GM23338 (cell line): Measurements from ENCODE around the gene SEC23IP. TPM values are rescaled to one million over a fixed set of nuclear protein-coding genes. Genes with fewer than 3 reads are reported as not detected.

ENCODE experiments used
- ATAC-seq: fragments of 200-7000 bp; cut with Tn5 transposase; 3 replicates; pipeline ENCODE4 v1.9.1; 2020
- DNase-seq: peaks from one replicate; pipeline ENCODE4 v3.0.0-alpha.2; 2015; ENCODE audit warnings: low spot score
- H2AFZ ChIP-seq: fragments of 200-600 bp; sonication (generic); 2 replicates; pipeline ENCODE4 v1.8.0; 2016; ENCODE audit warnings: antibody characterized with exemption, mild to moderate bottlenecking, moderate library complexity
- H3F3A ChIP-seq: fragments of 200-600 bp; sonication (generic); replicated peaks from 2 replicates; pipeline ENCODE4 v1.8.0; 2017; ENCODE audit warnings: antibody characterized with exemption, mixed run types, low read depth
- H3K27ac ChIP-seq: fragments of 200-600 bp; sonication (generic); 2 replicates; pipeline ENCODE4 v1.6.1; 2016; ENCODE audit warnings: low read depth
- H3K27me3 ChIP-seq: fragments of 200-600 bp; sonication (generic); 2 replicates; pipeline ENCODE4 v1.8.0; 2016; ENCODE audit warnings: mild to moderate bottlenecking, mixed run types, moderate library complexity; ENCODE audit not compliant: insufficient read depth
- H3K36me3 ChIP-seq: fragments of 200-600 bp; sonication (generic); 2 replicates; pipeline ENCODE4 v1.8.0; 2016; ENCODE audit warnings: mild to moderate bottlenecking; ENCODE audit not compliant: insufficient read depth
- H3K4me1 ChIP-seq: fragments of 200-600 bp; sonication (generic); 2 replicates; pipeline ENCODE4 v1.8.0; 2016; ENCODE audit warnings: mild to moderate bottlenecking, moderate library complexity; ENCODE audit not compliant: insufficient read depth
- H3K4me2 ChIP-seq: fragments of 200-600 bp; sonication (generic); 2 replicates; pipeline ENCODE4 v1.7.1; 2017; ENCODE audit warnings: mixed run types
- H3K4me3 ChIP-seq: fragments of 200-600 bp; sonication (generic); 2 replicates; pipeline ENCODE4 v1.6.1; 2016; ENCODE audit warnings: mixed run types
- H3K79me2 ChIP-seq: fragments of 200-600 bp; sonication (generic); replicated peaks from 2 replicates; pipeline ENCODE4 v1.8.0; 2017; ENCODE audit warnings: mild to moderate bottlenecking; ENCODE audit not compliant: insufficient read depth
- H3K9me2 ChIP-seq: fragments of 200-600 bp; sonication (generic); 2 replicates; pipeline ENCODE4 v1.8.0; 2017; ENCODE audit not compliant: insufficient read depth
- H4K20me1 ChIP-seq: fragments of 200-600 bp; sonication (generic); replicated peaks from 2 replicates; pipeline ENCODE4 v1.8.0; 2017; ENCODE audit warnings: mild to moderate bottlenecking; ENCODE audit not compliant: insufficient read depth
- H3K27ac Mint-ChIP-seq: 2 replicates; pipeline ENCODE4 v1.8.0; 2020; ENCODE audit warnings: inconsistent platforms, mild to moderate bottlenecking, moderate library complexity, mixed read lengths
- H3K27me3 Mint-ChIP-seq: 3 replicates; pipeline ENCODE4 v1.8.0; 2022; ENCODE audit warnings: low read depth, mild to moderate bottlenecking, moderate library complexity, mixed read lengths, inconsistent platforms; ENCODE audit not compliant: insufficient read depth, poor library complexity
- H3K36me3 Mint-ChIP-seq: 3 replicates; pipeline ENCODE4 v1.8.0; 2021; ENCODE audit warnings: low read depth, mild to moderate bottlenecking, inconsistent platforms, moderate library complexity, mixed read lengths
- H3K4me1 Mint-ChIP-seq: 3 replicates; pipeline ENCODE4 v1.8.0; 2020; ENCODE audit warnings: mild to moderate bottlenecking, inconsistent platforms, mixed read lengths
- H3K4me3 Mint-ChIP-seq: 3 replicates; pipeline ENCODE4 v1.8.0; 2021; ENCODE audit warnings: moderate library complexity, mild to moderate bottlenecking, inconsistent platforms, mixed read lengths
- H3K9me3 Mint-ChIP-seq: 3 replicates; pipeline ENCODE4 v1.8.0; 2020; ENCODE audit warnings: moderate library complexity, mild to moderate bottlenecking, inconsistent platforms, mixed read lengths
- CREB1 ChIP-seq: fragments of 250-450 bp; sonication (Bioruptor Pico); IDR thresholded peaks from 2 replicates; pipeline ENCODE4 v1.5.0; 2020; ENCODE audit warnings: low read depth, mild to moderate bottlenecking, moderate library complexity
- EZH2 ChIP-seq: fragments of 200-600 bp; sonication (generic); IDR thresholded peaks from one replicate; pipeline ENCODE4 v1.8.0; 2017; ENCODE audit warnings: antibody characterized with exemption, mild to moderate bottlenecking, low read depth; ENCODE audit not compliant: unreplicated experiment
- EZH2phosphoT487 ChIP-seq: fragments of 200-600 bp; sonication (generic); IDR thresholded peaks from one replicate; pipeline ENCODE4 v1.8.1; 2018; ENCODE audit warnings: antibody characterized with exemption; ENCODE audit not compliant: unreplicated experiment
- JUNB ChIP-seq: IDR thresholded peaks from one replicate; pipeline ENCODE4 v1.6.1; 2016; ENCODE audit warnings: antibody characterized with exemption; ENCODE audit not compliant: unreplicated experiment
- NANOG ChIP-seq: IDR thresholded peaks from 2 replicates; pipeline ENCODE4 v1.6.1; 2016; ENCODE audit warnings: antibody characterized with exemption, borderline replicate concordance
- POLR2AphosphoS5 ChIP-seq: IDR thresholded peaks from 2 replicates; pipeline ENCODE4 v1.6.1; 2016; ENCODE audit warnings: antibody characterized with exemption, low read depth
- STAT1 ChIP-seq: IDR thresholded peaks from one replicate; pipeline ENCODE4 v1.6.1; 2016; ENCODE audit warnings: antibody characterized with exemption; ENCODE audit not compliant: unreplicated experiment
- ZNF114 ChIP-seq: fragments of 250-450 bp; sonication (Bioruptor Pico); IDR thresholded peaks from 2 replicates; pipeline ENCODE4 v1.5.0; 2020; ENCODE audit warnings: mild to moderate bottlenecking, moderate library complexity
- ZNF331 ChIP-seq: fragments of 250-450 bp; sonication (Bioruptor Pico); IDR thresholded peaks from 2 replicates; pipeline ENCODE4 v1.5.0; 2020; ENCODE audit warnings: low read depth, mild to moderate bottlenecking, moderate library complexity
- polyA plus RNA-seq: library from polyadenylated mRNA; unstranded; fragments of >200 nt; fragmentation: Nextera tagmentation; extraction: Ambion mirVana; gene quantifications from 2 replicates; pipeline ENCODE4 v1.2.1, GENCODE V29; 2016
- total RNA-seq: library from RNA; depleted of rRNA; stranded (reverse); fragments of >200 nt; shearing (Covaris generic); gene quantifications from 2 replicates; pipeline ENCODE4 v1.2.3, GENCODE V29; 2014
- TF ChIP-seq, protein P1 (sequence below): IDR thresholded peaks from one replicate; pipeline ENCODE4 v1.6.1; 2018; ENCODE audit warnings: antibody characterized with exemption; ENCODE audit not compliant: unreplicated experiment
- TF ChIP-seq, protein P2 (sequence below), 2 experiments: fragments of 200-600 bp in 1 of 2; sonication (generic) in 1 of 2; conservative IDR thresholded peaks; 2 replicates each; pipeline versions ENCODE4 v1.5.1 to v1.6.1; 2016 to 2017; ENCODE audit warnings: antibody characterized with exemption in 2 of 2, low read depth in 2 of 2, mild to moderate bottlenecking in 2 of 2, moderate library complexity in 1 of 2
- TF ChIP-seq, protein P3 (sequence below): IDR thresholded peaks from 2 replicates; pipeline ENCODE4 v1.6.1; 2016; ENCODE audit warnings: antibody characterized with exemption
- TF ChIP-seq, protein P4 (sequence below): fragments of 250-450 bp; sonication (Bioruptor Pico); IDR thresholded peaks from 2 replicates; pipeline ENCODE4 v1.5.0; 2020; ENCODE audit warnings: mild to moderate bottlenecking, moderate library complexity

SEC23IP gene
- total and polyA plus RNA-seq, 2 experiments from 2014 or later, result 35.2 to 35.6 TPM

DNA sequence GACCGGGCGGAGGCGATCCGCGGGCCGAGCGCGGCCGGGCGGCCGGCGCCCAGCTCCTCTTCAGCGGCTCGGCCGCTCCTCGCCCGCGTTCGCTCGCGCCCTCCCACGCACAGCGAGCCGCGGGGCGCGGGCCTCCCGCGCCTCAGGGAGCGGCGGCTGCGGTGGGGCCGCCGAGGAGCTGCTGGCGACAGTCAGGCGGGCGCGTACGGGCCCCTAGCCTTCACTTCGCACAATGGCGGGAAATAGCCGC lies 20.0 kb upstream of the SEC23IP start, which contains the start of gene MCMBP (continued):
- TF ChIP-seq, protein P1, sequence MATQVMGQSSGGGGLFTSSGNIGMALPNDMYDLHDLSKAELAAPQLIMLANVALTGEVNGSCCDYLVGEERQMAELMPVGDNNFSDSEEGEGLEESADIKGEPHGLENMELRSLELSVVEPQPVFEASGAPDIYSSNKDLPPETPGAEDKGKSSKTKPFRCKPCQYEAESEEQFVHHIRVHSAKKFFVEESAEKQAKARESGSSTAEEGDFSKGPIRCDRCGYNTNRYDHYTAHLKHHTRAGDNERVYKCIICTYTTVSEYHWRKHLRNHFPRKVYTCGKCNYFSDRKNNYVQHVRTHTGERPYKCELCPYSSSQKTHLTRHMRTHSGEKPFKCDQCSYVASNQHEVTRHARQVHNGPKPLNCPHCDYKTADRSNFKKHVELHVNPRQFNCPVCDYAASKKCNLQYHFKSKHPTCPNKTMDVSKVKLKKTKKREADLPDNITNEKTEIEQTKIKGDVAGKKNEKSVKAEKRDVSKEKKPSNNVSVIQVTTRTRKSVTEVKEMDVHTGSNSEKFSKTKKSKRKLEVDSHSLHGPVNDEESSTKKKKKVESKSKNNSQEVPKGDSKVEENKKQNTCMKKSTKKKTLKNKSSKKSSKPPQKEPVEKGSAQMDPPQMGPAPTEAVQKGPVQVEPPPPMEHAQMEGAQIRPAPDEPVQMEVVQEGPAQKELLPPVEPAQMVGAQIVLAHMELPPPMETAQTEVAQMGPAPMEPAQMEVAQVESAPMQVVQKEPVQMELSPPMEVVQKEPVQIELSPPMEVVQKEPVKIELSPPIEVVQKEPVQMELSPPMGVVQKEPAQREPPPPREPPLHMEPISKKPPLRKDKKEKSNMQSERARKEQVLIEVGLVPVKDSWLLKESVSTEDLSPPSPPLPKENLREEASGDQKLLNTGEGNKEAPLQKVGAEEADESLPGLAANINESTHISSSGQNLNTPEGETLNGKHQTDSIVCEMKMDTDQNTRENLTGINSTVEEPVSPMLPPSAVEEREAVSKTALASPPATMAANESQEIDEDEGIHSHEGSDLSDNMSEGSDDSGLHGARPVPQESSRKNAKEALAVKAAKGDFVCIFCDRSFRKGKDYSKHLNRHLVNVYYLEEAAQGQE, result no peak
- TF ChIP-seq, protein P2, sequence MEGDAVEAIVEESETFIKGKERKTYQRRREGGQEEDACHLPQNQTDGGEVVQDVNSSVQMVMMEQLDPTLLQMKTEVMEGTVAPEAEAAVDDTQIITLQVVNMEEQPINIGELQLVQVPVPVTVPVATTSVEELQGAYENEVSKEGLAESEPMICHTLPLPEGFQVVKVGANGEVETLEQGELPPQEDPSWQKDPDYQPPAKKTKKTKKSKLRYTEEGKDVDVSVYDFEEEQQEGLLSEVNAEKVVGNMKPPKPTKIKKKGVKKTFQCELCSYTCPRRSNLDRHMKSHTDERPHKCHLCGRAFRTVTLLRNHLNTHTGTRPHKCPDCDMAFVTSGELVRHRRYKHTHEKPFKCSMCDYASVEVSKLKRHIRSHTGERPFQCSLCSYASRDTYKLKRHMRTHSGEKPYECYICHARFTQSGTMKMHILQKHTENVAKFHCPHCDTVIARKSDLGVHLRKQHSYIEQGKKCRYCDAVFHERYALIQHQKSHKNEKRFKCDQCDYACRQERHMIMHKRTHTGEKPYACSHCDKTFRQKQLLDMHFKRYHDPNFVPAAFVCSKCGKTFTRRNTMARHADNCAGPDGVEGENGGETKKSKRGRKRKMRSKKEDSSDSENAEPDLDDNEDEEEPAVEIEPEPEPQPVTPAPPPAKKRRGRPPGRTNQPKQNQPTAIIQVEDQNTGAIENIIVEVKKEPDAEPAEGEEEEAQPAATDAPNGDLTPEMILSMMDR (conservative IDR thresholded peaks at IDR 0.05; ENCODE audit: low read depth in 2 of 2), result no peak
- TF ChIP-seq, protein P3, sequence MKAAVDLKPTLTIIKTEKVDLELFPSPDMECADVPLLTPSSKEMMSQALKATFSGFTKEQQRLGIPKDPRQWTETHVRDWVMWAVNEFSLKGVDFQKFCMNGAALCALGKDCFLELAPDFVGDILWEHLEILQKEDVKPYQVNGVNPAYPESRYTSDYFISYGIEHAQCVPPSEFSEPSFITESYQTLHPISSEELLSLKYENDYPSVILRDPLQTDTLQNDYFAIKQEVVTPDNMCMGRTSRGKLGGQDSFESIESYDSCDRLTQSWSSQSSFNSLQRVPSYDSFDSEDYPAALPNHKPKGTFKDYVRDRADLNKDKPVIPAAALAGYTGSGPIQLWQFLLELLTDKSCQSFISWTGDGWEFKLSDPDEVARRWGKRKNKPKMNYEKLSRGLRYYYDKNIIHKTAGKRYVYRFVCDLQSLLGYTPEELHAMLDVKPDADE, result no peak
- TF ChIP-seq CREB1 (no peak), STAT1 (no peak)

DNA sequence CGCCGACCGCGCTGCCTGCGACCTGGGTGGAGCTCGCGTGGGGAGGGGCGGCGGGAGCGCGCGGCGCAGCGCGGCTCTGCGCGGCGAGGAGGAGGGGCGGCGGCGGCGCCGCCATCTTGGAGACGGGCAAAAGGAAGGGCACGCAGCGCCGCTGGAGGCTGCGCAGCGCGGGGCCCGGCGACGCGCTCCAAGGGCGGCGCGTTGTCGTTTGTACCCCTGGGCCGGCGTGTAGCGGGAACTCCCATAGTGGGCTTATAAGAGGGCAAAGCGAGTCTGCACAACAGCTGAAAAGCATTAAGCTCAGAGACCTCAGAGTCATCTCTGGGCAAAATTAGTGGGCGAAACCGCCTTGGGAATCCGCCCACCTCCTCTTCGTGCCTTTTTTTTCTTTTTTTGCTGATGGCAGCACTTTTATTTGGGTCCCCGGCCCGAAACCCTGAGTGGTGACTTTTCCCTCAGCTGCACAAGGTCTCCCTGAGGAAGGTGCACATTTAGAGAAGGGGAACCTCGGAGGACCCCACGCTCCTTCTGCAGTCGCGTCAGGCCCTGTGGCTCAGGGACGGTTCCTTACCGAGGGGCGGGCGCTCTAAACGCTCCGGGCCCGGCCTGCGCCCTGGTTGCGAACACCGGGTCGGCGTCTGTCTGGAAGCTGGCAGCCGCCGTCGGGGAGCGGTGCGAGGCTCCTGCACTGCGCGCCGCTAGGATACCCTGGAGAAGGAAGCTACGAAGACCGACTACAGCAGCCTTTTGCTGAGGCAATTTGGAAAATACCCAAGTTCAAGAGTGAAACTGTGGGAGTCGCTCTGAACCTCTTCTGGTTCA lies 19.5 kb upstream of the SEC23IP start:
- no peaks in the 10 kb centered on the region for H3K36me3 Mint-ChIP-seq
- Histone ChIP-seq H2AFZ (peak overlapping the region; percentile 100), H3K4me1 (peaks cover 20% of the 10 kb centered on the region), H3K27me3 (no peaks in the 10 kb centered on the region), H3K9me2 (no peaks in the 10 kb centered on the region), H3K79me2 (peaks cover 41% of the 10 kb centered on the region), H3K4me3 (peak overlapping the region; percentile 88), H3K4me2 (peak overlapping the region; percentile 88), H4K20me1 (peaks cover 33% of the 10 kb centered on the region), H3F3A (no peaks in the 10 kb centered on the region; the same call in 1 of the 2 replicates), H3K36me3 (no peaks in the 10 kb centered on the region), H3K27ac (peak overlapping the region; percentile 82; the same call in 1 of the 2 replicates)
- peaks cover 29% of the 10 kb centered on the region for H3K4me1 Mint-ChIP-seq
- H3K4me3 Mint-ChIP-seq, result peak overlapping the region; percentile 79
- DNase-seq (peak; percentile 82), ATAC-seq (peak; percentile 85)
- H3K27me3 Mint-ChIP-seq, result peaks cover 2% of the 10 kb centered on the region
- H3K27ac Mint-ChIP-seq, result peak overlapping the region; percentile 70
- H3K9me3 Mint-ChIP-seq, result no peaks in the 10 kb centered on the region
- TF ChIP-seq ZNF331 (CRISPR knock-in tag) (no peak), NANOG (no peak), JUNB (no peak), EZH2 (no peak), EZH2phosphoT487 (no peak), POLR2AphosphoS5 (peak; percentile 82), STAT1 (no peak), ZNF114 (CRISPR knock-in tag) (no peak)
- TF ChIP-seq, protein P4, sequence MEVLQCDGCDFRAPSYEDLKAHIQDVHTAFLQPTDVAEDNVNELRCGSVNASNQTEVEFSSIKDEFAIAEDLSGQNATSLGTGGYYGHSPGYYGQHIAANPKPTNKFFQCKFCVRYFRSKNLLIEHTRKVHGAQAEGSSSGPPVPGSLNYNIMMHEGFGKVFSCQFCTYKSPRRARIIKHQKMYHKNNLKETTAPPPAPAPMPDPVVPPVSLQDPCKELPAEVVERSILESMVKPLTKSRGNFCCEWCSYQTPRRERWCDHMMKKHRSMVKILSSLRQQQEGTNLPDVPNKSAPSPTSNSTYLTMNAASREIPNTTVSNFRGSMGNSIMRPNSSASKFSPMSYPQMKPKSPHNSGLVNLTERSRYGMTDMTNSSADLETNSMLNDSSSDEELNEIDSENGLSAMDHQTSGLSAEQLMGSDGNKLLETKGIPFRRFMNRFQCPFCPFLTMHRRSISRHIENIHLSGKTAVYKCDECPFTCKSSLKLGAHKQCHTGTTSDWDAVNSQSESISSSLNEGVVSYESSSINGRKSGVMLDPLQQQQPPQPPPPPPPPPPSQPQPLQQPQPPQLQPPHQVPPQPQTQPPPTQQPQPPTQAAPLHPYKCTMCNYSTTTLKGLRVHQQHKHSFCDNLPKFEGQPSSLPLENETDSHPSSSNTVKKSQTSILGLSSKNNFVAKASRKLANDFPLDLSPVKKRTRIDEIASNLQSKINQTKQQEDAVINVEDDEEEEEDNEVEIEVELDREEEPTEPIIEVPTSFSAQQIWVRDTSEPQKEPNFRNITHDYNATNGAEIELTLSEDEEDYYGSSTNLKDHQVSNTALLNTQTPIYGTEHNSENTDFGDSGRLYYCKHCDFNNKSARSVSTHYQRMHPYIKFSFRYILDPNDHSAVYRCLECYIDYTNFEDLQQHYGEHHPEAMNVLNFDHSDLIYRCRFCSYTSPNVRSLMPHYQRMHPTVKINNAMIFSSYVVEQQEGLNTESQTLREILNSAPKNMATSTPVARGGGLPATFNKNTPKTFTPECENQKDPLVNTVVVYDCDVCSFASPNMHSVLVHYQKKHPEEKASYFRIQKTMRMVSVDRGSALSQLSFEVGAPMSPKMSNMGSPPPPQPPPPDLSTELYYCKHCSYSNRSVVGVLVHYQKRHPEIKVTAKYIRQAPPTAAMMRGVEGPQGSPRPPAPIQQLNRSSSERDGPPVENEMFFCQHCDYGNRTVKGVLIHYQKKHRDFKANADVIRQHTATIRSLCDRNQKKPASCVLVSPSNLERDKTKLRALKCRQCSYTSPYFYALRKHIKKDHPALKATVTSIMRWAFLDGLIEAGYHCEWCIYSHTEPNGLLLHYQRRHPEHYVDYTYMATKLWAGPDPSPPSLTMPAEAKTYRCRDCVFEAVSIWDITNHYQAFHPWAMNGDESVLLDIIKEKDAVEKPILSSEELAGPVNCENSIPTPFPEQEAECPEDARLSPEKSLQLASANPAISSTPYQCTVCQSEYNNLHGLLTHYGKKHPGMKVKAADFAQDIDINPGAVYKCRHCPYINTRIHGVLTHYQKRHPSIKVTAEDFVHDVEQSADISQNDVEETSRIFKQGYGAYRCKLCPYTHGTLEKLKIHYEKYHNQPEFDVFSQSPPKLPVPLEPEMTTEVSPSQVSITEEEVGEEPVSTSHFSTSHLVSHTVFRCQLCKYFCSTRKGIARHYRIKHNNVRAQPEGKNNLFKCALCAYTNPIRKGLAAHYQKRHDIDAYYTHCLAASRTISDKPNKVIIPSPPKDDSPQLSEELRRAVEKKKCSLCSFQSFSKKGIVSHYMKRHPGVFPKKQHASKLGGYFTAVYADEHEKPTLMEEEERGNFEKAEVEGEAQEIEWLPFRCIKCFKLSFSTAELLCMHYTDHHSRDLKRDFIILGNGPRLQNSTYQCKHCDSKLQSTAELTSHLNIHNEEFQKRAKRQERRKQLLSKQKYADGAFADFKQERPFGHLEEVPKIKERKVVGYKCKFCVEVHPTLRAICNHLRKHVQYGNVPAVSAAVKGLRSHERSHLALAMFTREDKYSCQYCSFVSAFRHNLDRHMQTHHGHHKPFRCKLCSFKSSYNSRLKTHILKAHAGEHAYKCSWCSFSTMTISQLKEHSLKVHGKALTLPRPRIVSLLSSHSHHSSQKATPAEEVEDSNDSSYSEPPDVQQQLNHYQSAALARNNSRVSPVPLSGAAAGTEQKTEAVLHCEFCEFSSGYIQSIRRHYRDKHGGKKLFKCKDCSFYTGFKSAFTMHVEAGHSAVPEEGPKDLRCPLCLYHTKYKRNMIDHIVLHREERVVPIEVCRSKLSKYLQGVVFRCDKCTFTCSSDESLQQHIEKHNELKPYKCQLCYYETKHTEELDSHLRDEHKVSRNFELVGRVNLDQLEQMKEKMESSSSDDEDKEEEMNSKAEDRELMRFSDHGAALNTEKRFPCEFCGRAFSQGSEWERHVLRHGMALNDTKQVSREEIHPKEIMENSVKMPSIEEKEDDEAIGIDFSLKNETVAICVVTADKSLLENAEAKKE, result no peak
